ENCODE data around the gene RARG.

Gene RARG

GRCh38 chr12:53227836-53228235 is 4.2 kb downstream of the RARG start:
- TF ChIP-seq CTCF (conservative IDR thresholded peaks at IDR 0.05; ENCODE audit: low read depth, low read length) = no peak
- no peak for DNase-seq (ENCODE audit: low read depth)
- no peak overlapping the region for H3K4me3 ChIP-seq (ENCODE audit: low read length)

DNA sequence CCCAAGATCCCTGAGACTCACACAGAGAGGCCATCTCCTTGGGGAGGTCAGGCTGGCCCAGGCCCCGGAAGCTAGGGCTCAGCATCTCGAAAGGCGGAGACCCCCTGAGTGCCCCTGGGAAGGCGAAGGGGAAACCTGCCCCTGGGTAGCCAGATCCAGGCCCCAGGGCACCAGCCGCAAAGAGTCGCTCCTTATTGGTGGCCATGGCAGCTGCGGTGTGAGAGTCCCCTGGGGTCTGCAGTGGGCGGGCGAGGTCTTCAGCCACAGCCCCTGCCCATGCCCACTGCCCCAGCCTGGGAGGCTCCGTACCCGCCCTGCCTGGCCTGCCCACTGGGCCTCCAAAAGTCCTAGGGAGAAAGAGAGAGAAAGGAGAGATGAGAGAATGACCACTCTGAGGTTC is 4.7 kb downstream of the RARG start:
- no peak overlapping the region for H3K4me3 ChIP-seq (ENCODE audit: low read length)
- no peak for DNase-seq (ENCODE audit: low read depth)
- TF ChIP-seq CTCF (conservative IDR thresholded peaks at IDR 0.05; ENCODE audit: low read depth, low read length) = no peak

DNA sequence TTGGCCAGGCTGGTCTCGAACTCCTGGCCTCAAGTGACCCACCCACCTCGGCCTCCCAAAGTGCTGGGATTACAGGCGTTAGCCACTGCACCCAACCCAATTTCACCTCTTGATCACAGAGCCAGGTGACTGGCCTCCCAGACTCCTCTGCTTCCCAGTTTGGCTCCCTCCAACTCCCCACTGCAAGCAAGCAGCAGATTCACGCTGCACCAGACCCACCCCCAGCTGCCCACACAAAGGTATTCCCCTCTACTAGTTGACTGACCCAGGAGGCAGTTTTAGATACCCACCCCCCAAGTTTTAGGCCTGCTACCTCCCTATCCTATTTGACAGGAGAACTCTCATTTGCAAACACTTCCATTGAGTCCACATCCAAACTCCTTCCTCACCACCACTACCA is 5.2 kb downstream of the RARG start:
- H3K4me3 ChIP-seq (ENCODE audit: low read length) = no peak overlapping the region
- no peak for TF ChIP-seq CTCF (conservative IDR thresholded peaks at IDR 0.05; ENCODE audit: low read depth, low read length)
- no peak for DNase-seq (ENCODE audit: low read depth)

- H3K4me3 ChIP-seq (ENCODE audit: low read length) = no peak overlapping the region
- TF ChIP-seq CTCF (conservative IDR thresholded peaks at IDR 0.05; ENCODE audit: low read depth, low read length) = no peak
- DNase-seq (ENCODE audit: low read depth) = no peak
These were observed 6.2 kb downstream of the RARG start for GRCh38 chr12:53225635-53226424.

DNA sequence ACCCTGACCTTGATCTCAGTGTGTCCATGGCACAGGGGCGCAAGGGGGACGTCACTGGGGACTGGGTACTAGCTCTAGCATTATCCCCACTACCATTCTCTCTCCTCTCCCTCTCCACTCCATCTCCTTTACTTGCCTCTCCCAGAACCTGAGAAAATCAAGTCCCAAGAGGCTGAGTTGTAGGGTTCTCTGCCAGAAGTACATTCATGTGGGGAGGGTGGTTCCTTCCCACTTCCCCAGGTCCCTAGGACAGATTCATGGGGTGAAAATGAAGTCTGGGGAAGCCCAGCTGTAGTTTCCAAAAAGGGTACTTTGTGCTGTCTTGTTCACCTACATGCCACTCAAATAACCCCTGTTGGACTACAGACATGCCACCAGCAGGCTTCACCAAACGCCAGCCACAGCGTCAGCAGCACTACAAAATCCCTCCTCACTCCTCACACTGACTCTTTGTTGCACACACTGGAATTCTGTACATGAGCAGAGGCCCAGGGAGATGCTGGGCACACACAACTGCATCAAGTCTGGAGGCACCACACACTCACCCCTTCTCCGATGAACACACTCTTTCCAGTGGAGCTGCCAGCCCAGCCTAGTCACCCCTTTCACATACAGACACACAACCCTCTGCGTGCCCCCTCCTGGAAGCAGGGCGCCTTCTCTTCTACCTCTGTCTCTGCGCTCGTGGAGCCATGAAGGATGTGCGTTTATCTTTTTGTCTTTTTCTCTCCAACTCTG is 6.9 kb downstream of the RARG start:
- no peak for TF ChIP-seq CTCF (conservative IDR thresholded peaks at IDR 0.05; ENCODE audit: low read depth, low read length)
- no peak for DNase-seq (ENCODE audit: low read depth)
- H3K4me3 ChIP-seq (ENCODE audit: low read length) = no peak overlapping the region

- no peak overlapping the region for H3K4me3 ChIP-seq (ENCODE audit: low read length)
- TF ChIP-seq CTCF (conservative IDR thresholded peaks at IDR 0.05; ENCODE audit: low read depth, low read length) = peak; percentile 50
- no peak for DNase-seq (ENCODE audit: low read depth)
These were observed 7.7 kb downstream of the RARG start for GRCh38 chr12:53224061-53224896.

All from retinal pigment epithelial cell (primary cell).